Mucosa of gallbladder (tissue), 1 donor: Measurements from ENCODE around the gene SATB2. TPM values are rescaled to one million over a fixed set of nuclear protein-coding genes. Genes with fewer than 3 reads are reported as not detected.

Experiments used
- DNase-seq: peaks from one replicate; pipeline ENCODE4 v3.0.0-alpha.2; 2020; ENCODE audit warnings: low spot score
- total RNA-seq: library from RNA; stranded (reverse); gene quantifications from one replicate; pipeline ENCODE4 v1.2.1, GENCODE V29; 2021
- donor health status: DM: no; HTN: no; CAD: no.

Gene SATB2
- total RNA-seq, 1 donor from 2014 or later, result 6.4 TPM

GRCh38 chr2:199405241-199405640, 52.5 kb downstream of the SATB2 start:
- DNase-seq, result no peak

DNA sequence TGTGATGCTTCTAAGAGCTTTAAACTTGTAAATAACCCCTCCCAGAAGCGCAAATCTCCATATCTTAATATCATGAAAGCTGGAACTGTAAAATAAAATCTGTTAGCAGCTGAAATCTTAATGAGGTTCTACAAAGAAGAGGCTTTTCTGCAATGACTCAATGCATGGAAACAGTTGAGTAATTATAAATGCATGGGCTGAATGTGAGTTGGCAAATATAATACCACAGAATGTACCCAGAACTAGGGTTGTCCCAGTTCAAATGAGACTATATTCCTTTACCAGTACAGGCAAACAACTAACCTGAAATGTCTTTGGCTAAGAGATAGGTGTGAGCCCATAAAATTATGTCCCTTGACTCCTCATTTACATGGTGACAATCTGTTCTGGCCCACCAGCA, 52.9 kb downstream of the SATB2 start:
- no peak for DNase-seq

DNA sequence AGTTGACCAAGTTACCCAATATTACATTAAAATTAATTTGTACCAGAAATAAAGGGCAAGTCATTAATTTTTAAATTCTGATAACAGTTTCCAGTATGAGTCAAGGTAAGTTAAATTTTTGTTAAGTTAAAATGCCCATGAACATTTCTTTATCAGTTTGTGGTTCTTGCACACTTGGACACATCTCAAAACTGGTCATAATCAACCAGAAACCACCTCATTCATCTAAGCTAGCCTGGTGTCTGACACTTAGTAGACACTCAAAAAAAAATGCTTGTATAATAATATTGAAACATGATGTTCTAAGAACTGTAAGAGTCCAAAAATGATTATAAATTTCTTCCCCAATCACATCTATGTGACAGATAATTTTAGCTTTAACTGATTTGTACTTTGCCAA, 62.4 kb downstream of the SATB2 start:
- DNase-seq, result no peak

DNA sequence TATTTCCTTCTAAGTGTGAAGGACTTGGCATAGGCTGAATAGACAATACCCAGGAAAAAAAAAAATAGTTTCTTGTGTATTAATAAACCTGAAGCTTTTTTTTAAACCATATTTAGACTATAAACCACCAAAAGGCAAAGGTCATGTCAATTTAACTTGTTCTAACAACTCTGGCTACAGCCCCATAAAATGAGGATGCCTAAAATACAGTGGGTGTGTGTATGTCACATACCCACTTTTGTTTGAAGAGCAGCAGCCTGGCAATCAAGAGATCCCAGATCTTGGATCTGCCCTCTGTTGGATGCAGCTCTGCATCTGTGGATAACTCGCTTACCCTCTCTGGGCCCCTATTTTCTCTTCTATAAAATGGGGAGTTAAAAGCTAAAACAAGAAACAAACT, 65.4 kb downstream of the SATB2 start:
- no peak for DNase-seq

DNA sequence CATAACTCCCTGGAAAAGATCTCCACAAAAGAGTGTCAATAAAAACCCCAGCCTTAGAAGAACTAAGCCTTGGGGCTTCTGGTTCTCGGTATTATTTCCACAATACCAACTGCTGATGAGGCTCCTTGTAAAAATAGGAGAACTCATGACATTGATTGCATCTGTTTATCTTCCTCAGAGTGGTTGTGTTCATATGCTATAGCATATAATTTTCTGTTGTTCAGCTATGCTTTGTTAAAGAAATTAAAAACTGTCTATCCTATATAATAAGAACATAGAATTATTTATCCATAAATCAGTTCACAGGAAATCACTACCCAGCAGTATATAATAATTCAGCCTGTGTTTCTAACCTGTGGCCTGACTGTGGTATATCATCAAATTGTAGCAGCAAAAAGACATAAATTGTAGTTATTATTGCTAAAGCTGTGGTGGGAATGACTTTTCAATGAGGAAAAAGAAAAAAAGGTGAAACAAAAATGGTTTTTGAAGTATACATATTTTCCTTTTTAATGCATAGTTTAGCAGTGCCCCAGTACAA, 68.9 kb downstream of the SATB2 start:
- DNase-seq, result no peak

- no peak for DNase-seq
Measured at GRCh38 chr2:199384043-199384442, 73.7 kb downstream of the SATB2 start.

- no peak for DNase-seq
Measured at GRCh38 chr2:199383021-199383420, 74.7 kb downstream of the SATB2 start.

- DNase-seq, result no peak
Measured at GRCh38 chr2:199382091-199382490, 75.6 kb downstream of the SATB2 start.

GRCh38 chr2:199381531-199381930, 76.2 kb downstream of the SATB2 start:
- DNase-seq, result no peak

- DNase-seq, result no peak
Measured at GRCh38 chr2:199378948-199379650, 78.6 kb downstream of the SATB2 start.

DNA sequence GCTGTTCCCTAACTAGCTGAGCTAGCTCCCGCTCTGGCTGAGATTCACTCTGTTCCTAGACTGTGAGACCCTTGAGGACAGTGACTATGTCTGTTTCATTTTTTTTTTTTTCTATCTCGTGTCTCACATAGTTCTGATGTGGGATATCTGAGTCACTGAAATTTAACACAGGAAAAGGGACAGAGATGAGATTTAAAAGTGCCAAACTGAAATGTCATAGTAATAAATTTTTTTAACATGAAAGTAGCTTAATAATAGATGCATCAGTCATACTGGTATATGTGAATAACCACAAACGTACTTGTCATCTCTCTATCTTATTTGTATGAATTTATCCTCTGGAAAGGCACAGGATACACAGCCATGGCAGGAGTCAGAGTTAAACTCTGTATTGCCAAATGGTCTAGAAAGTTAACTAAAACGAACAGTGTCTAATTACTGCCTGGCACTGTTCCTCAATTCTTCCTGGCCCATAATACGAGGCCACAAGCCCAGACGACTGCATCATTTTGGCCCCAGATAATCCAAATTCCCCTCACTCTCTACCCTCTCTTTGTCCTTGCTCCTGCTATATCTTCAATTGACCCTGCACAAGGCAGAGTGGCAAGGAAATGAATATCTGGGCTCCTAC, 87.5 kb downstream of the SATB2 start:
- no peak for DNase-seq

- no peak for DNase-seq
Measured at GRCh38 chr2:199366406-199366805, 91.3 kb downstream of the SATB2 start.

- DNase-seq, result no peak
Measured at GRCh38 chr2:199364153-199364552, 93.6 kb downstream of the SATB2 start.

- DNase-seq, result no peak
Measured at GRCh38 chr2:199356412-199356811, 101.3 kb downstream of the SATB2 start.

DNA sequence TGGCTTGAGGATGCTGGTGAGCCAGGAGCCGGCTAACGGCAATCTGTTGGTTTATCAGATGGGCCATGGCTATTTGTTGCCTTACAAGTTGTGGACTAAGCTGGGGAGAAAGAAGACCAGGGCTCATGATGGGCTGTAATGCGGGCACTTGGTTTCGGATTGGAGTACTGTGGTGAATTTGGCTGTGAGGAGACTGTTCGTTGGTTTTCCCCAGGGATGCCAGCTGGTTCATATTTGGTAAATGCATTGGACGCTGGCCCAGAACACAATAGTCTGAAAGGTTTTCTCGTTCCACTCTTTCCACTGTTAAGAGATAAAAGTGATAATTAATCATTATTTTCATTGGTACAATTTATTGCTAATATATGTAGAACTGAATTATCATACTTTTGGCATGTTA, 108.9 kb downstream of the SATB2 start:
- no peak for DNase-seq

DNA sequence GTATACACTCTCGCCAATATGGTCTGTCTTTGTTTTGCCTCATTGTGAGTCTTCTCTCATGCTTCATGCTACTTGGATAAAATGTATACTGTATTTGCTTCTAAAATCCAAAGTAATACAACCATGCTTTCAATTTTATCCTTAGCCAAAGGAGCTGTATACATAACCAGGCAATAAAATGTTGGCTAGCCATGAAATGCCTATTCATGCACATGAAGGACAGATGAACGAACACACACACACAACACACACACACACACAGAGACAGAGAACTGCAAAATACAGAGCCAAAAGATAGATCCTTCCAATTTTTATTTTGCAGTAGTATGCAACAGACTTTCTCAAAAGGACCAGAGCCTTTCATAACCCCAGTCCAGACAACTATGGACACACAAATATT, 113.7 kb downstream of the SATB2 start:
- no peak for DNase-seq

- no peak for DNase-seq
Measured at GRCh38 chr2:199342334-199342733, 115.4 kb downstream of the SATB2 start.

GRCh38 chr2:199341123-199341522, 116.6 kb downstream of the SATB2 start:
- no peak for DNase-seq

GRCh38 chr2:199339891-199340605, 117.7 kb downstream of the SATB2 start:
- no peak for DNase-seq

GRCh38 chr2:199336546-199336945, 121.2 kb downstream of the SATB2 start:
- no peak for DNase-seq

- no peak for DNase-seq
Measured at GRCh38 chr2:199335502-199335901, 122.2 kb downstream of the SATB2 start.

GRCh38 chr2:199329466-199329865, 128.3 kb downstream of the SATB2 start:
- no peak for DNase-seq

- no peak for DNase-seq
Measured at GRCh38 chr2:199329031-199329430, 128.7 kb downstream of the SATB2 start.
